Stimulated activated CD4-positive, alpha-beta T cell treated with anti-CD3 and anti-CD28 coated beads, Interleukin-4, amount 100 ng/mL, for 48 hours (primary cell): Measurements from ENCODE around the gene DEPDC5.
"Not testable (repeated sequence)": the region's sequence is repeated elsewhere in the genome, so short reads cannot be mapped to it uniquely, and the experiment has no call there.

Experiments
- DNase-seq, 2 donors: peaks; one replicate each; pipeline ENCODE4 v3.0.0-alpha.2; 2020; ENCODE audit warnings: low read depth in 2 of 2

The DEPDC5 gene

GRCh38 chr22:31753634-31754501 lies at the start of gene DEPDC5:
TSS of gene DEPDC5 (plus strand) at chr22:31754019. CDS start at chr22:31754922, 903 bp downstream.
- peak; percentile 94 for DNase-seq

DNA sequence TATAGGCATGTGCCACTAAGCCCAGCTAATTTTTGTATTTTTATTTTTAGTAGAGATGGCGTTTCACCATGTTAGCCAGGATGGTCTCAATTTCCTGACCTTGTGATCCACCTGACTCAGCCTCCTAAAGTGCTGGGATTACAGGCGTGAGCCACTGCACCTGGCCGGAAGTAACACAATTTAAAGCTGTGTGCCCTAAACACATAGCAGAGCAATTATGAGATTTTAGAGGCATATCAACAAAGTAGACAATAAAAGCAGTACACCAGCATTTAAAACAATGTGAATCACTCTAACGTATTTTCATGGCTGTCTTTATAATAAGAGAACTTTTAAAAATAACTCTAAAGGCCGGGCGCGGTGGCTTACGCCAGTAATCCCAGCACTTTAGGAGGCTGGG lies 46.3 kb upstream of the DEPDC5 start:
- DNase-seq, result no peak

- not testable (repeated sequence) for DNase-seq
These were observed 42.6 kb upstream of the DEPDC5 start for GRCh38 chr22:31711226-31711625.

DNA sequence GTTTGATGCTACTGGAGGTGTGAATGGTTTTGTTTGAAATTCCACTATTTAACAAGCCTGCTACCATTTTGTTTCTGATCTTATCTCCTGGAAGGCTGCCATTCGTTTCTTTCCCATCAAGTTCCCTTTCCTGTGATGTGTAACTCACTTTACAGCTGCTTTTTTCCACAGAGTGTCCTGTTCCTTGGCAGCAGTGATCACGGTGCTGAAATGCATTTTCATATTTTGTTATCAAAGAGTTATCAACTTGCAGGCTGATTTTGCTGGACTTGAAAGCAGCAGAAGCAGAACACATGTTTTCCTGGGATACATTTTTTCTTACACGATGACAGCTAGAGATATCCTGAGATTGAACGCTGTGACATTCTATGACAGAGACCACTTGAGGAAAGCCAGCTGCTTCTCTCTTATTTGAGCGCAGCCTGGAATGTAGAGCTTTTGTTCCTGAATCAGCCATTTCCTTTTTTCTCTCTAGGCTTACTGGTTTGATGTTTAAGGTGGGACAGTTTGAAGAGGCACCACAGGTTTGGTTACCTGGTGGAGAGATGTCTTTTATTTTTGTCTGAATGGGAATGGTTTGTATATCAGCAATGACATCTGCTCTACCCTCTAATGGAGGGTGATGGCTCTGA lies 38.6 kb upstream of the DEPDC5 start:
- no peak for DNase-seq

DNA sequence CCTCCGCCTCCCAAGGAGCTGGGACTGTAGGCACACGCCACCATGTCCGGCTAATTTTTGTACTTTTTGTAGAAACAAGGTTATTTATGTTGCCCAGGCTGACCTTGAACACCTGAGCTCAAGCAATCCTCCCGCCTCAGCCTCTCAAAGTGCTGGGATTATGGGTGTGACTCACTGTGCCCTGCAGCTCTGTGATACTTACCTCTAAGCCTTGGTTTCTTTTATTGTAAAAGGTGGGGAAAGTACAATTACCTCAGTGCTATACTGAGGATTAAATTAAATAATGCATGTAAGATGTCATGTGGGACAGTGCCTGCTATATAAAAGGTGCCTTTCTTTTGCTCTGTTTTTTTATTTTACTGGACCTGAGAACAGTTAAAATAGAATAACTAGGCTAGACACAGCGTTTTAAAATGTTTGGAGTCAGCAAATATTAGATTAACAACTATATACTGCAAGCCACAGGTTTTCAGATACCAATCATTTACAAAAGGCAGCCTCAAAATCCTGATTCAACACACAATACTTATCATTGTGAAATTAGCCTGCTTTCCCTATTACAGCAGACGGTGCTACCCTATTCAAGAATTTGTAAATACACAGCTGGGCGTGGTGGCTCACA lies 33.9 kb upstream of the DEPDC5 start:
- no peak for DNase-seq

GRCh38 chr22:31723723-31724122 lies 30.1 kb upstream of the DEPDC5 start:
- no peak for DNase-seq

- DNase-seq, result no peak
These were observed 27.1 kb upstream of the DEPDC5 start for GRCh38 chr22:31726692-31727091.

DNA sequence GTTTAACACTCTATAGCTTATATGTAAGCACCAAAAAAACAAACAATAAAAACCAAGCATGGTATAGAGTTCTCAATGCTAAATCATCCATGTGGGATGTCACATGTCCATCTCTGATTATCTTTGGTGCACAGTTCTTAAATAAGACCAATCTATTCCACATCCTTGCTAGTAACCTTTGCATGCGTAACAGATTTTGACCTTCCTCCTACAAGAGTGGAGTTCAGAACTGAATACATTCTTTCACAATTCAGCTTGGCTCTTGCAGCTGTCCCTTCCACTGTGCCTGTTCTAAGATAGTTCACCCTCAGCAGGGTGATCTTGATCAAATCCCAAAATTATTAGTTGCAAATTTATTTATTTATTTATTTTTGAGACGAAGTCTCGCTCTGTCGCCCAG lies 25.0 kb upstream of the DEPDC5 start:
- DNase-seq, result no peak

- no peak for DNase-seq
These were observed 23.5 kb upstream of the DEPDC5 start for GRCh38 chr22:31730344-31730711.

DNA sequence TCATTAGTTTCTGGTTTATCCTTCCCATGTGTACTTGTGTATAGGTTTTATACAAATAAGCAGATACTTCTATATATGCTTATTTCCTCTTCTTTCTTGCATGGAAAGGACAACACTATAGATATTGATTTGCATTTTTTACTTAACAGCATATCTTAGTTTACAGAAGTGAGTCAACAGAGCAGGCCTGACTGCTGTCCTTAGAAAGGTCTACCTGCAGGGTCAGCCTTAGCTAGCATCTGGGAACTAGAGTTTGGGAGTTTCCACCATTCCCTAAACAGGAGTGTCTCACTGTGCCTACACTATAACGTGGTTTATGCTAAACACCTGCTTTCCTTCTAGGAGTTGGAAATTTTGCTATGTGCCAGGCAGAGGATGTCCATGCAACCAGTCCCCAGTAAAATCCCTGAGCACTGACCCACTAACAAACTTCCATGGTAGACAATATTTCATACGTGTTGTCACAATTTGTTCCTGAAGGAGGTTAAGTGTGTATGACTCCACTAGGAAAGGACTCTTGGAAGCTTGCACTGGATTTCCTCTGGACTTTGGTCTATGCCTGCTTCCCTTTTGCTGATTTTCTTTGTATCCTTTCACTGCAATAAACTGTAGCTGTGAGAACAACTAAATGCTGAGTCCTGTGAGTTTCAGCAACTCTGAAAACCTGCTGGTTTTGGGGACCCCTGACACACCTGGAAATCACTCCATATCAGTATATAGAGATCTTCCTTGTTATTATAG lies 21.6 kb upstream of the DEPDC5 start:
- DNase-seq, result no peak

DNA sequence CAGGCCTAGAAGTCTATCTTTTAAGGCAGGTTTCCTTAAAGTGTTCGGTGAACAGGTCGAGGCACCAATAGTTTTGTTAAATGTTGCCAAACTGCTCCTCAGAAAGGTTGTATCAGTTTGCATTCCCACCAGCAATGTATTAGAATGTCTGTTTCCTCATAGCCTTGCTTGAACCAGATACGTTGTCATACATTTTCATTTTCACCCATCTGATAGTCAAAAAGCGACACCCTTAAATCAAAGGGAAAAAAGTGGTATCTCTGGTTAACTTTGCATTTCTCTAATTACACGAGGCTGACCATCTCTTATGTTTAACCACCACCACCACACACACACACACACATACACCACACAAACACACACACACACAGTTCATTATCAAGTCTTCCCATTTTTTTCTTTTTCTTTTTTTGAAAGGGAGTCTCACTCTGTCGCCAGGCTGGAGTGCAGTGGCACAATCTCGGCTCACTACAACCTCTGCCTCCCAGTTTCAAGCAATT lies 20.2 kb upstream of the DEPDC5 start:
- no peak for DNase-seq

DNA sequence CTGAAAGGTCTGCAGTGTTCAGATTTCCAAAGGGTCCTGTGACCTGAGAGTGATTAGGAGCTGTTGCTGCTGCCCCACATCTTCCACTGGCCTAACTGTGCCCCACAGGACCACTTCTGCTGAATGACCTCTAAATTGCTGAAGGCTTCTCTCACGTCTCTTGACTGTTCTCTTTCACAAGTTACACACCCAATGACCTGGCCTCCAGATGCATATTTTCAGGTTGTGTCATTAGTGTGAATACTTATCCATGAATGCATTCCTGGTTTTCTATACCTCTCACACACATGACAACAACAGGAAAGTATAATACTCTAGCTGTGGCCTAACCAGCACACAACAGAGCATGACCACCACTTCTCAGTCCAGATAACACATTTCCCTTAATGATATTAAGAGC lies 19.3 kb upstream of the DEPDC5 start:
- no peak for DNase-seq

GRCh38 chr22:31736458-31736857 lies 17.4 kb upstream of the DEPDC5 start:
- DNase-seq, result no peak

- DNase-seq, result no peak
These were observed 15.9 kb upstream of the DEPDC5 start for GRCh38 chr22:31737932-31738331.

DNA sequence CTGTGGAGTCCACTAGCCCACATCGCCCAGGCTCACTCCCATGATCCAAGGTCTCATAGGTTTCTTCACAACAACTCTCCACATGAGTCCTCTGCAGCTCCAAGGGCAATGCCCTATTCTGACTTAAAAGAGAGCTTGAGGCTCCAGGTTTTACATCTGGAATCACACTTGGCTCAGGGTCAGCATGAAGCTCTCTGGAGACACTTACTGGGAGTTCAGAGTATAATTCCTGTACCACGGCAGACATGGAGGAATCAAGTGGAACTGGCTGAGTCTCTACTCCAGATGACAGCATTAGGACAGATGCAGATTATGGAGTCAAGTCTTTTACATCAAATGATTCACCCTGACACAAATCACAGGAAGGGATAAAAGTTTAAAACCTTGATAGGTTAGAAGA lies 15.3 kb upstream of the DEPDC5 start:
- no peak for DNase-seq

GRCh38 chr22:31739795-31740201 lies 14.0 kb upstream of the DEPDC5 start:
- DNase-seq, result no peak

- DNase-seq, result not testable (repeated sequence)
These were observed 13.5 kb upstream of the DEPDC5 start for GRCh38 chr22:31740314-31740713.

GRCh38 chr22:31742115-31742514 lies 11.7 kb upstream of the DEPDC5 start:
- DNase-seq, result no peak

DNA sequence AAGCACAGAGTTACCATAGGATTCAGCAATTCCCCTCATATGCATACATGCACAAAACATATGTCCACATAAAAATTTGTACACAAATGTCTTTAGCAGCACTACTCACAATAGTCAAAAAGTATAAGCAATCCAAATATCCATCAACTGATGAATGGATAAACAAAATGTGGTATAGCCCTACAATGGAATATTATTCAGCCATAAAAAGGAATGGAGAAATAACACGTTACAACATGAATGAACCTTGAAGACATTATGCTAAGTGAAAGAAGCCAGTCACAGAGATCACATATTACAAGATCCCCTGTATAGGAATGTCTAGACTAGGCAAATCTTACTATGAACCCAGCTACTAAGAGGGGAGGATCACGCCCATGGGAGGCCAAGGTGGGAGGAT lies 11.1 kb upstream of the DEPDC5 start:
- no peak for DNase-seq

DNA sequence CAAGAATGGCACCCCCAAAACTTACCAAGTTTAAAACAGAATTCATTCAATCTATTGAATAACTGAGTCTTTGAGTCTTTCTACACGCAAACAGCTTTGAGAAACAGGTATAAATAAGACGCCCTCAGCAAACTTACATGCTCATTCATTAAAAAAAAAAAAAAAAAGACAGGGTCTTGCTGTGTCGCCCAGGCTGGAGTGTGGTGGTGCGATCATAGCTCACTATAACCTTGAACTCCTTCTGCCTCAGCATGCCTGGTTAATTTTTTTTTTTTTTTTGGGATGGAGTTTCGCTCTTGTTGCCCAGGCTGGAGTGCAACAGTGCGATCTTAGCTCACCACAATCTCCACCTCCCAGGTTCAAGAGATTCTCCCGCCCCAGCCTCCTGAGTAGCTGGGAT lies 9.9 kb upstream of the DEPDC5 start:
- no peak for DNase-seq

GRCh38 chr22:31747441-31747840 lies 6.4 kb upstream of the DEPDC5 start:
- no peak for DNase-seq

DNA sequence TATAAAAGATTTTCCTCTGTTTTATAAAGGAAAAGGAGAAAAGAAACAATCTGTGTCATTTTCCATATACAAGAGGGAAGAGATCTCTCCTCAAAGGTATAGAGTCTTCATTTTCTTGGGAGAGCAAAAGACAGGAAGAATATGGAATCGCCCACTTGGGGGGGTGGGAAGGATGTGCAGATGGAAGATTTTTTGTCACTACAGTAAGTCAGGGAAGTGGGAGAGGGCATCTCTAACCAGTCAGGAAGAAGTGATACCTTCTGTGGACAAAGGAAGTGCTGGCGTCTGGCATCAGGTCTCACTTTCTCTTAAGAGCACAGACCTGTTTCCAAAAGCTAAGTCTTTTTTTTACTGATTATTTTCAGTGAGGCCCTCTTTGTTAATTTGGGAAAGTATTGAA lies 5.3 kb upstream of the DEPDC5 start:
- no peak for DNase-seq
